Measurements from ENCODE around the gene CDH4. TPM values are rescaled to one million over a fixed set of nuclear protein-coding genes. Genes with fewer than 3 reads are reported as not detected.

CDH4 gene
- total RNA-seq, 1 experiment from 2014 or later: 5.3 TPM

DNA sequence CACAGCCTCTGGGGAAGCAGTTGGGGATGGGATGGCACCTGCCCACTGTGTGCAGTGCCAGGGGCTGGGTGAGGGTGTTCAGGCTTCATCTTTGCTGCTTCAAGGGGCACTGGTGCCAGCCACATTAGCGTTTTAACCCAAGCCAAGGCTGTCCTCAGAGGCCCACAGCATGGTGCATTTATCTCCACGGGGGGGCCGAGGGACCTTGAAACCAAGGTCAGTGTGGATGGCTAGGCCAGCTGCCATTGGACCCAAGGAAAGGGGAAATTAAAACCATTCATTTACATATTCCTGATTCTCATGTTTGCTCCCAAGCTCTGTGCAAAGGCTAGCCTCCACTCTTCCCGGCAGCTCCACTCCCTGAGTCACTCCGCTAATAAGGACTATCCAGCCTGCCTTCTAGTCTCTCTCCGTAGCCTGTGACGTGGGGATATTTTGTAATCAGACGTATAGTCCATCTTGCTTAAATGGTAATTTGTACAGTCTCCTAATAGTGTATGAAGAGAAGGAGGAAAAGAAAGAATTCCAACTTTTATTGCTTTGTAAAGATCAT lies 197.1 kb downstream of the CDH4 start:
- DNase-seq (ENCODE audit: low spot score) (no peak), ATAC-seq (peak; percentile 15)
- CTCF ChIA-PET: no interaction called here
- no peak for TF ChIP-seq GRHL2 (CRISPR knock-in tag; IDR thresholded peaks at IDR 0.05; ENCODE audit: insufficient replicate concordance, severe bottlenecking)
- POLR2A ChIA-PET: no interaction called here
- Mint-ChIP-seq H3K27me3 (ENCODE audit: low read depth) (no peaks in the 10 kb centered on the region), H3K27ac (peak overlapping the region; percentile 65), H3K4me1 (peaks cover 64% of the 10 kb centered on the region), H3K9me3 (no peaks in the 10 kb centered on the region), H3K4me3 (no peak overlapping the region), H3K36me3 (no peaks in the 10 kb centered on the region)

DNA sequence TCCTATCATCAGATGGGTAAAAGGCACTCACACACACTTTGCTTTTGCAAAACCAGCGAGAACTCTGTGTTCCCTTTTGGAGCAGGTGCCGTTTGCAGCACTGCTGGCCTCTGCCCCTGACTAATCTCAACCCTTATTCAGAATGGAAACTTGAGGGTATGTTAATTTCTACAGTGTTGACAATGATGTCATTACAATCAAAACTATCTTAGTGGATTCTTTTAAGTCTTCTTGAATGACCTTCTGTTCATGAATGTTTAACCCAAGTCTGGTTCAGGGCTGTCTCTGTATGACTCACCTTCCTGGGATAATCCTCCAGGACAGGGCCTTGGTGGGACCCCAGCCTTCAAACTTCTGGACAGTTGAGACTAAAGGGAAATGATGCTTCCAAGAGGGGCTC lies 197.9 kb downstream of the CDH4 start:
- Mint-ChIP-seq H3K4me1 (peaks cover 65% of the 10 kb centered on the region), H3K27ac (peak overlapping the region; percentile 18; the same call in 1 of the 2 replicates), H3K36me3 (no peaks in the 10 kb centered on the region), H3K4me3 (no peak overlapping the region), H3K9me3 (no peaks in the 10 kb centered on the region), H3K27me3 (ENCODE audit: low read depth) (no peaks in the 10 kb centered on the region)
- DNase-seq (ENCODE audit: low spot score): no peak
- CTCF ChIA-PET: no interaction called here
- no peak for ATAC-seq
- TF ChIP-seq ZNF219 (CRISPR knock-in tag; IDR thresholded peaks at IDR 0.05; ENCODE audit: borderline replicate concordance): no peak
- no peak for TF ChIP-seq ELF4 (CRISPR knock-in tag; IDR thresholded peaks at IDR 0.05; ENCODE audit: low read depth)
- TF ChIP-seq, protein P1, sequence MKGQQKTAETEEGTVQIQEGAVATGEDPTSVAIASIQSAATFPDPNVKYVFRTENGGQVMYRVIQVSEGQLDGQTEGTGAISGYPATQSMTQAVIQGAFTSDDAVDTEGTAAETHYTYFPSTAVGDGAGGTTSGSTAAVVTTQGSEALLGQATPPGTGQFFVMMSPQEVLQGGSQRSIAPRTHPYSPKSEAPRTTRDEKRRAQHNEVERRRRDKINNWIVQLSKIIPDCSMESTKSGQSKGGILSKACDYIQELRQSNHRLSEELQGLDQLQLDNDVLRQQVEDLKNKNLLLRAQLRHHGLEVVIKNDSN (CRISPR knock-in tag; IDR thresholded peaks at IDR 0.05): no peak
- no peak for TF ChIP-seq SMAD4 (CRISPR knock-in tag; IDR thresholded peaks at IDR 0.05)
- TF ChIP-seq, protein P2, sequence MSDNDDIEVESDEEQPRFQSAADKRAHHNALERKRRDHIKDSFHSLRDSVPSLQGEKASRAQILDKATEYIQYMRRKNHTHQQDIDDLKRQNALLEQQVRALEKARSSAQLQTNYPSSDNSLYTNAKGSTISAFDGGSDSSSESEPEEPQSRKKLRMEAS (CRISPR knock-in tag; IDR thresholded peaks at IDR 0.05): no peak
- no peak for TF ChIP-seq NR1H2 (CRISPR knock-in tag; IDR thresholded peaks at IDR 0.05)
- no peak for TF ChIP-seq TEAD1 (CRISPR knock-in tag; IDR thresholded peaks at IDR 0.05)
- TF ChIP-seq, protein P3, sequence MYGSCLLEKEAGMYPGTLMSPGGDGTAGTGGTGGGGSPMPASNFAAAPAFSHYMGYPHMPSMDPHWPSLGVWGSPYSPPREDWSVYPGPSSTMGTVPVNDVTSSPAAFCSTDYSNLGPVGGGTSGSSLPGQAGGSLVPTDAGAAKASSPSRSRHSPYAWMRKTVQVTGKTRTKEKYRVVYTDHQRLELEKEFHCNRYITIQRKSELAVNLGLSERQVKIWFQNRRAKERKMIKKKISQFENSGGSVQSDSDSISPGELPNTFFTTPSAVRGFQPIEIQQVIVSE (CRISPR knock-in tag; IDR thresholded peaks at IDR 0.05; ENCODE audit: borderline replicate concordance): no peak
- TF ChIP-seq ZNF423 (CRISPR knock-in tag; IDR thresholded peaks at IDR 0.05): no peak
- no peak for TF ChIP-seq SMAD3 (CRISPR knock-in tag; IDR thresholded peaks at IDR 0.05; ENCODE audit: borderline replicate concordance)
- no peak for TF ChIP-seq GABPB1 (CRISPR knock-in tag; IDR thresholded peaks at IDR 0.05)
- POLR2A ChIA-PET: no interaction called here

DNA sequence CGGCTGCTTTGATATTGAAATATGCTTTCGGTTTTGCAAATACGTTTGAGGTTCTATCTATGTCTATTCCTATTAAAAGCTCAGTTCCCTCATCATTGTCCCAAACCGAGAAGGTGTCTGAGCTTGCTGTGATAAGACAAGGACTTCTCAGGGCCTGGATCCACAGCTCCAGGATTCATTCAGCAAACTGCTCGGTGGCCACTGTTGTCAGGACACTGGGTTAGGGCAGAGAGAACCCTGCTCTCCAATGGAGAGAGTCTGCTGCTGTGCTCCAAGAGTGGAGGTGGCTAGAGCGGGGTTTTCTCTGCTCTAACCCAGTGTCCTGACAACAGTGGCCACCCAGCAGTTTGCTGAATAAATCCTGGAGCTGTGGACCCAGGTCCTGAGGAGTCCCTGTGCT lies 198.5 kb downstream of the CDH4 start:
- Mint-ChIP-seq H3K27me3 (ENCODE audit: low read depth) (no peaks in the 10 kb centered on the region), H3K36me3 (no peaks in the 10 kb centered on the region), H3K4me3 (no peak overlapping the region), H3K4me1 (peaks cover 67% of the 10 kb centered on the region), H3K27ac (no peak overlapping the region), H3K9me3 (0 out of 2 replicates have a peak, but pooled peaks cover under 1% of the 10 kb centered on the region)
- DNase-seq (ENCODE audit: low spot score) (no peak), ATAC-seq (no peak)
- CTCF ChIA-PET: no interaction called here
- POLR2A ChIA-PET: no interaction called here
- TF ChIP-seq FOXK1 (CRISPR knock-in tag; IDR thresholded peaks at IDR 0.05): no peak
- no peak for TF ChIP-seq TCF7 (CRISPR knock-in tag; IDR thresholded peaks at IDR 0.05; ENCODE audit: low read depth)
- no peak for TF ChIP-seq KAT7 (CRISPR knock-in tag; IDR thresholded peaks at IDR 0.05; ENCODE audit: borderline replicate concordance)
- TF ChIP-seq, protein P4, sequence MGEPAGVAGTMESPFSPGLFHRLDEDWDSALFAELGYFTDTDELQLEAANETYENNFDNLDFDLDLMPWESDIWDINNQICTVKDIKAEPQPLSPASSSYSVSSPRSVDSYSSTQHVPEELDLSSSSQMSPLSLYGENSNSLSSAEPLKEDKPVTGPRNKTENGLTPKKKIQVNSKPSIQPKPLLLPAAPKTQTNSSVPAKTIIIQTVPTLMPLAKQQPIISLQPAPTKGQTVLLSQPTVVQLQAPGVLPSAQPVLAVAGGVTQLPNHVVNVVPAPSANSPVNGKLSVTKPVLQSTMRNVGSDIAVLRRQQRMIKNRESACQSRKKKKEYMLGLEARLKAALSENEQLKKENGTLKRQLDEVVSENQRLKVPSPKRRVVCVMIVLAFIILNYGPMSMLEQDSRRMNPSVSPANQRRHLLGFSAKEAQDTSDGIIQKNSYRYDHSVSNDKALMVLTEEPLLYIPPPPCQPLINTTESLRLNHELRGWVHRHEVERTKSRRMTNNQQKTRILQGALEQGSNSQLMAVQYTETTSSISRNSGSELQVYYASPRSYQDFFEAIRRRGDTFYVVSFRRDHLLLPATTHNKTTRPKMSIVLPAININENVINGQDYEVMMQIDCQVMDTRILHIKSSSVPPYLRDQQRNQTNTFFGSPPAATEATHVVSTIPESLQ (CRISPR knock-in tag; IDR thresholded peaks at IDR 0.05): no peak
- no peak for TF ChIP-seq ZNF317 (CRISPR knock-in tag; IDR thresholded peaks at IDR 0.05; ENCODE audit: borderline replicate concordance, low read depth)
- TF ChIP-seq, protein P5, sequence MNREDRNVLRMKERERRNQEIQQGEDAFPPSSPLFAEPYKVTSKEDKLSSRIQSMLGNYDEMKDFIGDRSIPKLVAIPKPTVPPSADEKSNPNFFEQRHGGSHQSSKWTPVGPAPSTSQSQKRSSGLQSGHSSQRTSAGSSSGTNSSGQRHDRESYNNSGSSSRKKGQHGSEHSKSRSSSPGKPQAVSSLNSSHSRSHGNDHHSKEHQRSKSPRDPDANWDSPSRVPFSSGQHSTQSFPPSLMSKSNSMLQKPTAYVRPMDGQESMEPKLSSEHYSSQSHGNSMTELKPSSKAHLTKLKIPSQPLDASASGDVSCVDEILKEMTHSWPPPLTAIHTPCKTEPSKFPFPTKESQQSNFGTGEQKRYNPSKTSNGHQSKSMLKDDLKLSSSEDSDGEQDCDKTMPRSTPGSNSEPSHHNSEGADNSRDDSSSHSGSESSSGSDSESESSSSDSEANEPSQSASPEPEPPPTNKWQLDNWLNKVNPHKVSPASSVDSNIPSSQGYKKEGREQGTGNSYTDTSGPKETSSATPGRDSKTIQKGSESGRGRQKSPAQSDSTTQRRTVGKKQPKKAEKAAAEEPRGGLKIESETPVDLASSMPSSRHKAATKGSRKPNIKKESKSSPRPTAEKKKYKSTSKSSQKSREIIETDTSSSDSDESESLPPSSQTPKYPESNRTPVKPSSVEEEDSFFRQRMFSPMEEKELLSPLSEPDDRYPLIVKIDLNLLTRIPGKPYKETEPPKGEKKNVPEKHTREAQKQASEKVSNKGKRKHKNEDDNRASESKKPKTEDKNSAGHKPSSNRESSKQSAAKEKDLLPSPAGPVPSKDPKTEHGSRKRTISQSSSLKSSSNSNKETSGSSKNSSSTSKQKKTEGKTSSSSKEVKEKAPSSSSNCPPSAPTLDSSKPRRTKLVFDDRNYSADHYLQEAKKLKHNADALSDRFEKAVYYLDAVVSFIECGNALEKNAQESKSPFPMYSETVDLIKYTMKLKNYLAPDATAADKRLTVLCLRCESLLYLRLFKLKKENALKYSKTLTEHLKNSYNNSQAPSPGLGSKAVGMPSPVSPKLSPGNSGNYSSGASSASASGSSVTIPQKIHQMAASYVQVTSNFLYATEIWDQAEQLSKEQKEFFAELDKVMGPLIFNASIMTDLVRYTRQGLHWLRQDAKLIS (CRISPR knock-in tag; IDR thresholded peaks at IDR 0.05; ENCODE audit: borderline replicate concordance): no peak
- TF ChIP-seq, protein P6, sequence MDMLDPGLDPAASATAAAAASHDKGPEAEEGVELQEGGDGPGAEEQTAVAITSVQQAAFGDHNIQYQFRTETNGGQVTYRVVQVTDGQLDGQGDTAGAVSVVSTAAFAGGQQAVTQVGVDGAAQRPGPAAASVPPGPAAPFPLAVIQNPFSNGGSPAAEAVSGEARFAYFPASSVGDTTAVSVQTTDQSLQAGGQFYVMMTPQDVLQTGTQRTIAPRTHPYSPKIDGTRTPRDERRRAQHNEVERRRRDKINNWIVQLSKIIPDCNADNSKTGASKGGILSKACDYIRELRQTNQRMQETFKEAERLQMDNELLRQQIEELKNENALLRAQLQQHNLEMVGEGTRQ (CRISPR knock-in tag; IDR thresholded peaks at IDR 0.05): no peak
- TF ChIP-seq TEAD1 (CRISPR knock-in tag; IDR thresholded peaks at IDR 0.05): no peak
- TF ChIP-seq IRF2 (CRISPR knock-in tag; IDR thresholded peaks at IDR 0.05; ENCODE audit: borderline replicate concordance, low read depth): no peak
- TF ChIP-seq CREM (CRISPR knock-in tag; IDR thresholded peaks at IDR 0.05): no peak
- TF ChIP-seq ZNF138 (CRISPR knock-in tag; conservative IDR thresholded peaks at IDR 0.05): no peak
- no peak for TF ChIP-seq PRRX2 (CRISPR knock-in tag; IDR thresholded peaks at IDR 0.05)
